Large intestine (tissue), 3 donors: Measurements from ENCODE around the gene FBXO44. TPM values are rescaled to one million over a fixed set of nuclear protein-coding genes. Genes with fewer than 3 reads are reported as not detected.
A peak's percentile ranks its signal among the peaks of the same experiment; 100 is the strongest.

Source experiments
- DNase-seq, 2 donors: peaks; one replicate each; pipeline versions ENCODE4 v3.0.0 to v3.0.0-alpha.2; 2013
- H3K27ac ChIP-seq: one replicate; pipeline ENCODE4 v1.5.1; 2013; ENCODE audit warnings: low read length
- H3K27me3 ChIP-seq: 2 replicates; pipeline ENCODE4 v1.6.1; 2013; ENCODE audit warnings: low read length; ENCODE audit not compliant: control insufficient read depth, insufficient read depth
- H3K36me3 ChIP-seq: 2 replicates; pipeline ENCODE4 v1.6.1; 2013; ENCODE audit warnings: low read length; ENCODE audit not compliant: control insufficient read depth, insufficient read depth
- H3K4me1 ChIP-seq: one replicate; pipeline ENCODE4 v1.6.1; 2013; ENCODE audit warnings: low read length; ENCODE audit not compliant: control insufficient read depth, insufficient read depth
- H3K4me3 ChIP-seq: one replicate; pipeline ENCODE4 v1.5.1; 2013; ENCODE audit warnings: low read length
- H3K9me3 ChIP-seq: one replicate; pipeline ENCODE4 v1.6.1; 2013; ENCODE audit warnings: mild to moderate bottlenecking, low read depth, low read length, moderate library complexity; ENCODE audit not compliant: control insufficient read depth
- WGBS: methylation state at CpG from one replicate; pipeline ENCODE4 v1.1.5; 2013; ENCODE audit warnings: low lambda C conversion rate; ENCODE audit not compliant: insufficient coverage; 5-methylcytosine and 5-hydroxymethylcytosine counted together
- polyA plus RNA-seq: library from polyadenylated mRNA; unstranded; fragments of 120-200 nt; gene quantifications from one replicate; pipeline ENCODE4 v1.2.1, GENCODE V29; 2013

FBXO44 gene
- polyA plus RNA-seq, 1 donor = 33.6 TPM

DNA sequence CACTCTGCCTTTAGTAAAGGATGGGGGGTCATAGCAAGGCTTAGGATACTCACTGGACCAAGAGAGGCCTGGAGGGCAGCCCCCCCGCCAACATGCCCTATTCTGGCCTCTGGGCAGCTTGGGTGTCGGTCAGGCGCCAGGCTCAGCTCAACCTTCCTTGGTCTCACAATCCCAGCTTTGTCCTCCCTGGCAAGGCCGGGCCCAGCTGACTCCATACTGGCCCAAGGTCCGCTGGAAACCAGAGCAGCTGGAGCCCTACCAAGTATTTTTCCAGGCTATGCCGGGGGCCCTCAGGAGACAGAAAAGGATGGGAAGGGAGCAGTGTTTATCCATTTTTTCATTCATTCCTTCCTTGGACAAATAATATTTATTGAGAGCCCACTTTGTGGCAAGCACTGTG is 6.6 kb upstream of the FBXO44 start:
- no CpG with 5 or more reads among the region's 6 CpGs for WGBS

DNA sequence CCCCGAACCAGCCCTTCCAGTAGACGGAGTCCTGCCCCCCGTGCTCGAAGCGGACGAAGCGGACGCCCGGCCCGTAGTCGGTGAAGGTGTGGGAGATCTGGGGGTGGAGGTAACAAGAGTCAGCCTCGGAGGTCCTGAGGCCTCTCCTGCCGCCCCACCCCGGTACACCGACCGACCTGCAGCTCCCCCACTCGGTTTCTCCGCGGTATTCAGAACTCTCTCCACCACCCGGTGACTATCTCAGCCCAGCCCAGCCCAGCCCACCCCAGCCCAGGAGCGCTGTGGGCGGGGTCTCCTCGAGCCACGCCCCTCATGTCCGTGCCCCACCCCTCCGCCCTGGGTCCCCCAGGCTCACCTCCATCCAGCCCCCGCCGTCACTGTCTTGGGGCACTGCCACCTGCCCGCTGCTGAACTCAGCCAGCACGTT is 5.9 kb upstream of the FBXO44 start:
- Histone ChIP-seq H3K36me3 (peaks cover 7% of the 10 kb centered on the region), H3K9me3 (no peaks in the 10 kb centered on the region), H3K27me3 (peaks cover 28% of the 10 kb centered on the region), H3K4me1 (peaks cover 39% of the 10 kb centered on the region), H3K27ac (no peak overlapping the region), H3K4me3 (no peak overlapping the region)
- WGBS = no CpG with 5 or more reads among the region's 30 CpGs
- peak in 1 of 2 donors; percentile 45 for DNase-seq

More for the DNA sequence above, 6.6 kb upstream of the FBXO44 start:
- H3K27ac ChIP-seq = no peak overlapping the region
- H3K4me1 ChIP-seq = peaks cover 36% of the 10 kb centered on the region
- DNase-seq = no peak
- peaks cover 7% of the 10 kb centered on the region for H3K36me3 ChIP-seq
- no peak overlapping the region for H3K4me3 ChIP-seq
- H3K9me3 ChIP-seq = no peaks in the 10 kb centered on the region
- H3K27me3 ChIP-seq = peaks cover 28% of the 10 kb centered on the region

DNA sequence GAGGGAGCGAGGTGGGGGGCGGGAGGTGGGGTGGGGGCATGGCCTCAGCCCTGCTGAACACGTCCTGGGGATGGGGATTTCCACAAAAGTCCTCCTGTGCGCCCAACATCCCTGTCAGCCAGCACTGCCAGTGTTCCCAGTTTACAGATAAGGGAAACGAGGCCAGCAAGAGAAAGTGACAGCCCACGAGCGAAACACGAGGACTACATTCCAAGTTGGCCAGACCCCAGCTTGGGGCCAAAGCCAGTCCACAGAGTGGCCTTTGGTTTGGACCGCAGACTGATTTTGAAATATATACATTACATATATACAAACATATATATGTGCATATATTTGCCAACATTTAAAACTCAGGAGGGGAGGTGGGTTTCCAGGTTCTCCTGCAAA is 5.4 kb upstream of the FBXO44 start:
- no CpG with 5 or more reads among the region's 9 CpGs for WGBS
- DNase-seq = no peak
- H3K4me3 ChIP-seq = no peak overlapping the region
- H3K27me3 ChIP-seq = peaks cover 28% of the 10 kb centered on the region
- peaks cover 41% of the 10 kb centered on the region for H3K4me1 ChIP-seq
- H3K36me3 ChIP-seq = peaks cover 7% of the 10 kb centered on the region
- no peaks in the 10 kb centered on the region for H3K9me3 ChIP-seq
- no peak overlapping the region for H3K27ac ChIP-seq

DNA sequence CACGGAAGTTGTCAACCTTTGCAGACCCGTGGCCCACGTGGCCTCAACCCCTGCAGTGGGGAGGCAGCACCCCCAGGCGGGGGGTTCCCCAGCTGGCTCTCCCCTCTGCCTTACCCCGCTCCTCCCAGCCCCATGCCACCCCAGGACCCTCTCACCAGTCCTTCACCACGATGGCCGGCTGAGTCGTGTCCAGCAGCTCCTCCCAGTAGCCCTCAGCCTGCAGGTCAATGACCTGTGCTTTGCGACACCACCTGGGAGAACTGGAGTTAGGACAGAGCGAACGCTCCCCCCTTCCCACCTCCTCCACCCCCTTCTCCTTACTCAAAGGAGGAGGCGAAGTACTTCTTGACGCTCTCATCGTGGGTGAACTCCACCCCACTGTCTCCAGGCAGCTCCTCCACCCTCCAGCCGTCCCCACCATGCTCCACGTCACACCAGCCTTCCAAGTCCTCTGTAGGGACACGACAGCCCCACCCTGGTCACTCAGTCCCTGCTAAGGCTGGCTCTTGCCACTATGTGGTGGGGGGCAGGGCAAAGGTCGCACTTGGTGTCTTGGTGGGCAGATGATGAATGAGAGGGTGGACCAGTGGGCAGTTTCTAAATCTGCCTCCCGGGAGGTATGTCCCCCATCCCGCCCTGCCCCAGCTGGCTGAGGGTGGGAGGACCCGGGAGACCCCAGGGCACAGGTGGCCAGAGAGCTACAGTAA is 4.9 kb upstream of the FBXO44 start:
- Histone ChIP-seq H3K9me3 (no peaks in the 10 kb centered on the region), H3K27ac (no peak overlapping the region), H3K4me1 (peaks cover 41% of the 10 kb centered on the region), H3K4me3 (no peak overlapping the region), H3K27me3 (peaks cover 28% of the 10 kb centered on the region), H3K36me3 (peaks cover 7% of the 10 kb centered on the region)
- WGBS = no CpG with 5 or more reads among the region's 21 CpGs
- no peak for DNase-seq

DNA sequence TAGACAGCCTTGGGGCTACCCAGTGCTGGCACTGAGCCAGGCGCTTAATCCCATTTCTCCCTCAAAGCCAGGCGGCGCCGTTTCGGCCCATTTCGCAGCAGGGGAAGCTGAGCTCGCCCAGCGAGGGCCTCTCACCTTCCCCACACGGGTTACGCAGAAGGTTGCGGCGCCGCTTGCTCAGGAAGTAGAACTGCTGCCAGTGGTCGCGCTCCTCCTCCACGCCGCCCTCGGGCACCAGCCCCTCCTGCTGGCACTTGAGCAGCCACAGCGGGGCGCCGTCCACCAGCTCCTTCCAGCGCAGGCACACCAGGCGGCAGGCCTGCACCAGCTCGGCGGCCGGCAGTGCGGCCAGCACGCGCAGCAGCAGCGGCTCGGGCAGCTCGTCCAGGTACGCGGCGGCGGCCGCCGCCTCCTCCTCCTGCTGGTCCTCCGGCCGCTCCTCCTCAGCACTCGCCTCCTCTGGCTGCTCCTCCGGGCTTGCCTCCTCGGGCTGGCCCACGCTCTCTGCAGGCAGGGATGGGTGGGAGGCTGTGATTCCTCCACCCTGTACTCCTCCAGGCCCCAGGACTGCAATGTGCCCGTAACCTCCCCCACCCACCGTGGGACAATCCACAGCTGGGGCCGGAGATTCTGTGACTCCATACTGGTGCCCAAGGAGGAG is 4.2 kb upstream of the FBXO44 start:
- H3K27me3 ChIP-seq = peaks cover 28% of the 10 kb centered on the region
- H3K9me3 ChIP-seq = no peaks in the 10 kb centered on the region
- H3K4me1 ChIP-seq = peaks cover 45% of the 10 kb centered on the region
- no peak overlapping the region for H3K27ac ChIP-seq
- H3K36me3 ChIP-seq = peaks cover 7% of the 10 kb centered on the region
- no peak overlapping the region for H3K4me3 ChIP-seq
- no CpG with 5 or more reads among the region's 47 CpGs for WGBS
- DNase-seq = peak; percentile 57 to 70

DNA sequence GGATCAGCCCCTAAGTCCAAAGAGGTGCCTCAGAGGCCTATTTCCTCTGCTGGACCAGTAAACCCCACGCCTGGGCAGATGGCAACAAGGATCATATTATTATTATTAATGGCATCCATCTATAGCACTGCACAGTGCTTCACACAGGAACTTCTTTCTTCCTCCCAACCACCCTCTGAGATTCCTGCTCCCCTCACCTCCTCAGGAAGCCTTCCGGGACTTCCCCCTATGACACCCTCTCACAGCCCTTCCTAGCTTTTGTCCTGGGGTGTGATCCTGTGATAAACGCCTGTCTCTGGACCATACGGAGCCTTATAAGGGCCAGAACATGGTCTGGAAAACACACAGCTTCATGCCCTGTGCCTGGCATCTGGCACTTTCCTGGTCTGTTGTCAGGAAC is 3.7 kb upstream of the FBXO44 start:
- Histone ChIP-seq H3K4me1 (peaks cover 50% of the 10 kb centered on the region), H3K36me3 (peaks cover 7% of the 10 kb centered on the region), H3K4me3 (no peak overlapping the region), H3K27me3 (peaks cover 30% of the 10 kb centered on the region), H3K27ac (no peak overlapping the region), H3K9me3 (no peaks in the 10 kb centered on the region)
- no CpG with 5 or more reads among the region's 4 CpGs for WGBS
- no peak for DNase-seq

DNA sequence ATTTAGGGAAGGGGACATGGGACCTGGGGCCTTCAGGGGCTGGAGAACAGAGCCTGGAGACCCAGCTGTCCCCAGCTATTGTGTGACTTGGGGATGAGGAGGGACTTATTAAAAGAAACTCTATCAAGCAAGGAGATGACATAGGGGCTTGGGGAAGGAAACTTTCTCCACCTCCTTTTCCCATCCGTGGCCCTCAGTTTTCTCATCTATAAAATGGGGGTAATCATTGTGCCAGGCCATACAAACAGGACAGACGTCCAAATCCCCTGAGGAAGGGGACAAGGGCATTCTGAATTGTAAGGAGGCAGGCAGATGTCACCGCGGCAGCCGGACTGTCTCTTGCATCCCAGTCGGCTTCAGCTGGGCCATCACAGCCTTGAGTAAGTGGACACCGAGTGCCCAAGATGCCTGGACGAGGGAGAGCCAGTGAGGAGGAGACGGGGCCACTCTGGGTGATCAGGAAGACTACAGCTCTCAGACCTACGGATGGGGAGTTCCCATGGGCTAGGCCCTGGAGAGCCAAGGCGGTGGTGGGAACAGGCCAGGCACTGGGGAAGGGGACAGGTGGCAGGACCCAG is 2.4 kb upstream of the FBXO44 start:
- DNase-seq = no peak
- peaks cover 10% of the 10 kb centered on the region for H3K36me3 ChIP-seq
- peaks cover 30% of the 10 kb centered on the region for H3K27me3 ChIP-seq
- WGBS = no CpG with 5 or more reads among the region's 11 CpGs
- H3K4me3 ChIP-seq = peak overlapping the region; percentile 23
- H3K4me1 ChIP-seq = peaks cover 50% of the 10 kb centered on the region
- H3K9me3 ChIP-seq = no peaks in the 10 kb centered on the region
- peak overlapping the region; percentile 82 for H3K27ac ChIP-seq

DNA sequence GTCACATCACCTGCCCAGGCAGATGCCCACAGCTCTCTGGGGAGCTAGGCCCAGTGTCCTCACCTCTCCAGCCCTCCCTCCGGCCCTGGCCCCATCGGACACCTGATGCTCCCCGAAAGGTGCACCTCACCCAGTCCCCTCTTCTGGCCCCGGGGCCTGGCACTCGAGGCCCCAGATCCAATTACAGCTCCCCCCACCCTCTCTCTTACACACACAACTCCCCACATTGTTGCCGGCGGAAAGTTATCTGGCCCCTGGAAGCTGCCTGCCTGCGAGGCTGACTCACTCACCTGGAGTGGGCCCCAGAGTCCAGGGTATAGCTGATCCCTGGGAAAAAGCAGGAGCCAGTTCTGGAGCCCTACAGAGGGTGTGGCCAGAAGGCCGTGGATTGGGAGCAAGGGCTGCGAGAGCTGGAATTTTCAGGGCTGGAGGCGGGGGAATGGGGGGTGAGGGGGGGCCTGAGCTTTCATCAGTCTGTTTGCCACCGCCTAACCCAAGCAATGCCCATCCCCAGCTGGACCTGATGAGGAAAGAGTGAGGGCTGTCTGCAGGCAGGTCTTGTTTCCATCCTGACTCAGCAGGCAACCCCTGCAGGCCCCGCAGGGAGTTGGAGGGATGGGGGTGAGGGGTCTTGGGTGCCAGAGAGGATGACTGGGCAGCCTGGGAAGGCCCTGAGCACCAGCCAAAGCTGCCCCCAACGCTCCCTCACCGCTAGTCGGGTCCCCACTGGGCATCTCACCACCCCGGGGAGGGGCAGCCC is 1.4 kb upstream of the FBXO44 start:
- H3K4me3 ChIP-seq = peak overlapping the region; percentile 69
- no peaks in the 10 kb centered on the region for H3K9me3 ChIP-seq
- no CpG with 5 or more reads among the region's 17 CpGs for WGBS
- H3K27ac ChIP-seq = peak overlapping the region; percentile 91
- H3K4me1 ChIP-seq = peaks cover 43% of the 10 kb centered on the region
- peak; percentile 93 to 96 for DNase-seq
- peaks cover 12% of the 10 kb centered on the region for H3K36me3 ChIP-seq
- peaks cover 28% of the 10 kb centered on the region for H3K27me3 ChIP-seq

DNA sequence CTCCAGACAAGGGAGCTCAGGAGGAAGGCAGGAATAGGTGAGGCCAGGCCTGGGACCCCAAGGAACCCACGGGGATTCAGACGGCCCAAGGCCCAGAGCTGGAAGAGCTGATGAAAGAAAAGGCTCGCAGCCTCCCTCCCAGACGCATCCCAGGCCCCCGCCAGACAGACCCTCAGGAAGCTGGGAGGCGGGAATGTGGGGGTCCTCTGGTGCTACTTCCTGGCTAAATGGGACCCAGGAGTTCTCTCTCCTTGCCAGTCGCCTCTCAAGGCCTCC is 878 bp upstream of the FBXO44 start:
- WGBS = no CpG with 5 or more reads among the region's 7 CpGs
- Histone ChIP-seq H3K27me3 (peaks cover 22% of the 10 kb centered on the region), H3K27ac (peak overlapping the region; percentile 91), H3K9me3 (no peaks in the 10 kb centered on the region), H3K36me3 (peaks cover 15% of the 10 kb centered on the region), H3K4me3 (peak overlapping the region; percentile 69), H3K4me1 (peaks cover 39% of the 10 kb centered on the region)
- no peak for DNase-seq
